Transverse colon (tissue), 3 donors: ENCODE results near the gene THBD.

ENCODE experiments used
- EP300 ChIP-seq: sonication (generic); formaldehyde crosslinking; IDR thresholded peaks from one replicate; pipeline ENCODE4 v1.6.1; 2017; ENCODE audit warnings: antibody characterized with exemption, low read depth
- POLR2A ChIP-seq: fragments of 450-650 bp; IDR thresholded peaks from one replicate; pipeline ENCODE4 v1.6.1; 2016; ENCODE audit warnings: antibody characterized with exemption, mild to moderate bottlenecking, moderate library complexity
- TF ChIP-seq, protein P1 (sequence below), 5 experiments: fragments of 200-600 bp in 3 of 5; fragments of 450-650 bp in 2 of 5; sonication (generic) in 3 of 5; IDR thresholded peaks; 1 replicate in 2 of 5; 2 replicates in 3 of 5; pipeline ENCODE4 v1.5.1; 2016 to 2017; ENCODE audit warnings: antibody characterized with exemption in 5 of 5, inconsistent platforms in 3 of 5, mild to moderate bottlenecking in 2 of 5, moderate library complexity in 1 of 5

DNA sequence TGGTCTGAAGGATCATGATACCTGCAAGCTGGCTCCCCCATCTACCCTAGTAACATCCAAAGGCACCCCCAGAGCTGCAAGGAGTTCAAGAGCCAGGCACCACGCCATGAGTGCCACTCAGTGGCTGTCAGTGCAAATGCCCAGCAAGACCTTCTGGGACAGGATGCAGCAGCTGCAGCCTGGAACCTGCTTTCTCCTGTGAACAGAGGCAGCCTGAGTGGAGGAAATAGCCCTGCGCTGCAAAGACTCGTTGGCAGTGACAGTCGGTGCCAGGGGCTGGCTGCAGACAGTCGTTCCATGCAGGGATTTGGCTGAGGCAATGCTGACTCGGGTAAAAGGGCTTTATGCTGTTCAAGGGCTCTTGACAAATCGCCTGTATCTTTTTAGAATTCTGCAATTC, 30.1 kb downstream of the THBD start:
- TF ChIP-seq POLR2A (no peak), EP300 (no peak)
- TF ChIP-seq, protein P1, sequence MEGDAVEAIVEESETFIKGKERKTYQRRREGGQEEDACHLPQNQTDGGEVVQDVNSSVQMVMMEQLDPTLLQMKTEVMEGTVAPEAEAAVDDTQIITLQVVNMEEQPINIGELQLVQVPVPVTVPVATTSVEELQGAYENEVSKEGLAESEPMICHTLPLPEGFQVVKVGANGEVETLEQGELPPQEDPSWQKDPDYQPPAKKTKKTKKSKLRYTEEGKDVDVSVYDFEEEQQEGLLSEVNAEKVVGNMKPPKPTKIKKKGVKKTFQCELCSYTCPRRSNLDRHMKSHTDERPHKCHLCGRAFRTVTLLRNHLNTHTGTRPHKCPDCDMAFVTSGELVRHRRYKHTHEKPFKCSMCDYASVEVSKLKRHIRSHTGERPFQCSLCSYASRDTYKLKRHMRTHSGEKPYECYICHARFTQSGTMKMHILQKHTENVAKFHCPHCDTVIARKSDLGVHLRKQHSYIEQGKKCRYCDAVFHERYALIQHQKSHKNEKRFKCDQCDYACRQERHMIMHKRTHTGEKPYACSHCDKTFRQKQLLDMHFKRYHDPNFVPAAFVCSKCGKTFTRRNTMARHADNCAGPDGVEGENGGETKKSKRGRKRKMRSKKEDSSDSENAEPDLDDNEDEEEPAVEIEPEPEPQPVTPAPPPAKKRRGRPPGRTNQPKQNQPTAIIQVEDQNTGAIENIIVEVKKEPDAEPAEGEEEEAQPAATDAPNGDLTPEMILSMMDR (IDR thresholded peaks at IDR 0.05), result no peak
